ENCODE measurements around the gene PI3.

GRCh38 chr20:45193331-45193730, 18.6 kb downstream of the PI3 start:
- TF ChIP-seq CTCF (IDR thresholded peaks at IDR 0.05): no peak
- TF ChIP-seq SIN3A (IDR thresholded peaks at IDR 0.05; ENCODE audit: borderline replicate concordance, insufficient read depth, low read depth, low read length): no peak

Data from Panc1 (cell line).